Activated CD8-positive, alpha-beta T cell treated with anti-CD3 and anti-CD28 coated beads, Interleukin-2, amount 10 ng/mL, durations not matched to agents 7 days and 5 days (primary cell): Measurements from ENCODE around the gene SPRR5. TPM values are rescaled to one million over a fixed set of nuclear protein-coding genes. Genes with fewer than 3 reads are reported as not detected.

Source experiments
- ATAC-seq: fragments of 150-1000 bp; cut with Tn5 transposase; one replicate; pipeline ENCODE4 v1.10.0; 2021; ENCODE audit warnings: moderate library complexity
- CTCF ChIA-PET: fragments of 350-600 bp; sonication (Branson Sonifier 250); formaldehyde crosslinking; loops from one replicate; lab custom pipeline; 2021; ENCODE audit warnings: antibody characterized with exemption; lab: Charles Lee
- POLR2A ChIA-PET: fragments of 350-600 bp; sonication (Branson Sonifier 250); formaldehyde crosslinking; loops from one replicate; lab custom pipeline; 2021; ENCODE audit warnings: antibody characterized with exemption; lab: Charles Lee
- DNase-seq: peaks from one replicate; pipeline ENCODE4 v3.0.0-alpha.2; 2020
- H3K27ac Mint-ChIP-seq: one replicate; pipeline ENCODE4 v1.8.0; 2021; ENCODE audit warnings: mild to moderate bottlenecking, mixed read lengths
- H3K27me3 Mint-ChIP-seq: one replicate; pipeline ENCODE4 v1.8.0; 2021; ENCODE audit warnings: low read depth, mixed read lengths
- H3K36me3 Mint-ChIP-seq: one replicate; pipeline ENCODE4 v1.8.0; 2021; ENCODE audit warnings: low read depth, mixed read lengths
- H3K4me1 Mint-ChIP-seq: one replicate; pipeline ENCODE4 v1.8.0; 2021; ENCODE audit warnings: low read depth, mixed read lengths
- H3K4me3 Mint-ChIP-seq: one replicate; pipeline ENCODE4 v1.8.0; 2021; ENCODE audit warnings: mild to moderate bottlenecking, mixed read lengths
- H3K9me3 Mint-ChIP-seq: one replicate; pipeline ENCODE4 v1.8.0; 2022; ENCODE audit warnings: mixed read lengths; ENCODE audit not compliant: insufficient read depth
- total RNA-seq, 2 experiments: library from RNA; stranded (reverse); gene quantifications; one replicate each; pipeline ENCODE4 v1.2.3, GENCODE V29; 2021

The SPRR5 gene
- total RNA-seq, 2 experiments from 2014 or later, result not detected

- ChIA-PET CTCF (no interaction called here), POLR2A (no interaction called here)
- Mint-ChIP-seq H3K27me3 (peaks cover 7% of the 10 kb centered on the region), H3K4me3 (no peak overlapping the region), H3K9me3 (no peaks in the 10 kb centered on the region), H3K4me1 (no peaks in the 10 kb centered on the region), H3K27ac (no peak overlapping the region), H3K36me3 (no peaks in the 10 kb centered on the region)
- DNase-seq (no peak), ATAC-seq (no peak)
Observed at GRCh38 chr1:152919071-152919470, 27.9 kb upstream of the SPRR5 start.

GRCh38 chr1:152924191-152924590 lies 22.8 kb upstream of the SPRR5 start:
- ATAC-seq, result no peak
- DNase-seq, result no peak
- Mint-ChIP-seq H3K9me3 (no peaks in the 10 kb centered on the region), H3K27me3 (peaks cover 2% of the 10 kb centered on the region), H3K27ac (no peak overlapping the region), H3K4me3 (no peak overlapping the region), H3K4me1 (no peaks in the 10 kb centered on the region), H3K36me3 (no peaks in the 10 kb centered on the region)
- POLR2A ChIA-PET, result no interaction called here
- CTCF ChIA-PET, result no interaction called here

GRCh38 chr1:152926091-152926490 lies 20.9 kb upstream of the SPRR5 start:
- CTCF ChIA-PET, result interaction anchor here (1.0 to 1.1 kb wide), 2 partner anchors 54 to 56 kb away, joined by 3 to 6 read pairs; no protein-coding TSS in a partner anchor
- Mint-ChIP-seq H3K27ac (no peak overlapping the region), H3K27me3 (peaks cover 2% of the 10 kb centered on the region), H3K9me3 (no peaks in the 10 kb centered on the region), H3K4me1 (no peaks in the 10 kb centered on the region), H3K36me3 (no peaks in the 10 kb centered on the region), H3K4me3 (no peak overlapping the region)
- DNase-seq (no peak), ATAC-seq (no peak)
- POLR2A ChIA-PET, result no interaction called here

GRCh38 chr1:152928671-152929070 lies 18.3 kb upstream of the SPRR5 start:
- Mint-ChIP-seq H3K36me3 (no peaks in the 10 kb centered on the region), H3K9me3 (no peaks in the 10 kb centered on the region), H3K4me3 (no peak overlapping the region), H3K27me3 (peaks cover 2% of the 10 kb centered on the region), H3K4me1 (no peaks in the 10 kb centered on the region), H3K27ac (no peak overlapping the region)
- ATAC-seq (no peak), DNase-seq (no peak)
- CTCF ChIA-PET, result no interaction called here
- POLR2A ChIA-PET, result no interaction called here

- H3K27ac Mint-ChIP-seq, result no peak overlapping the region
- ChIA-PET POLR2A (no interaction called here), CTCF (no interaction called here)
- DNase-seq (no peak), ATAC-seq (no peak)
- H3K4me3 Mint-ChIP-seq, result no peak overlapping the region
- no peaks in the 10 kb centered on the region for H3K9me3 Mint-ChIP-seq
- no peaks in the 10 kb centered on the region for H3K4me1 Mint-ChIP-seq
- H3K27me3 Mint-ChIP-seq, result peaks cover 2% of the 10 kb centered on the region
- no peaks in the 10 kb centered on the region for H3K36me3 Mint-ChIP-seq
Observed at GRCh38 chr1:152932170-152932811, 14.7 kb upstream of the SPRR5 start.

GRCh38 chr1:152933196-152933595 lies 13.8 kb upstream of the SPRR5 start:
- Mint-ChIP-seq H3K27me3 (peaks cover 2% of the 10 kb centered on the region), H3K4me3 (no peak overlapping the region), H3K36me3 (no peaks in the 10 kb centered on the region), H3K27ac (no peak overlapping the region), H3K9me3 (no peaks in the 10 kb centered on the region), H3K4me1 (no peaks in the 10 kb centered on the region)
- CTCF ChIA-PET, result no interaction called here
- POLR2A ChIA-PET, result no interaction called here
- DNase-seq, result no peak
- no peak for ATAC-seq

GRCh38 chr1:152940614-152941013 lies 6.4 kb upstream of the SPRR5 start:
- H3K27ac Mint-ChIP-seq, result no peak overlapping the region
- POLR2A ChIA-PET, result no interaction called here
- DNase-seq (no peak), ATAC-seq (no peak)
- H3K36me3 Mint-ChIP-seq, result no peaks in the 10 kb centered on the region
- CTCF ChIA-PET, result no interaction called here
- H3K4me1 Mint-ChIP-seq, result no peaks in the 10 kb centered on the region
- no peaks in the 10 kb centered on the region for H3K27me3 Mint-ChIP-seq
- no peaks in the 10 kb centered on the region for H3K9me3 Mint-ChIP-seq
- no peak overlapping the region for H3K4me3 Mint-ChIP-seq

GRCh38 chr1:152941037-152941711 lies 5.8 kb upstream of the SPRR5 start:
- H3K9me3 Mint-ChIP-seq, result no peaks in the 10 kb centered on the region
- POLR2A ChIA-PET, result no interaction called here
- H3K4me1 Mint-ChIP-seq, result no peaks in the 10 kb centered on the region
- H3K27ac Mint-ChIP-seq, result no peak overlapping the region
- H3K27me3 Mint-ChIP-seq, result no peaks in the 10 kb centered on the region
- CTCF ChIA-PET, result no interaction called here
- no peak for DNase-seq
- ATAC-seq, result no peak
- no peak overlapping the region for H3K4me3 Mint-ChIP-seq
- H3K36me3 Mint-ChIP-seq, result no peaks in the 10 kb centered on the region

- Mint-ChIP-seq H3K36me3 (no peaks in the 10 kb centered on the region), H3K4me1 (no peaks in the 10 kb centered on the region), H3K27me3 (no peaks in the 10 kb centered on the region), H3K9me3 (no peaks in the 10 kb centered on the region), H3K27ac (no peak overlapping the region), H3K4me3 (no peak overlapping the region)
- POLR2A ChIA-PET, result interaction anchor here (0.5 kb wide), 1 partner anchor 285 kb away, joined by 3 read pairs; no protein-coding TSS in a partner anchor
- DNase-seq (no peak), ATAC-seq (no peak)
- CTCF ChIA-PET, result no interaction called here
Observed at GRCh38 chr1:152942161-152942560, 4.8 kb upstream of the SPRR5 start.

GRCh38 chr1:152946248-152946647 lies 758 bp upstream of the SPRR5 start:
- H3K36me3 Mint-ChIP-seq, result no peaks in the 10 kb centered on the region
- no peak overlapping the region for H3K4me3 Mint-ChIP-seq
- CTCF ChIA-PET, result no interaction called here
- H3K27me3 Mint-ChIP-seq, result no peaks in the 10 kb centered on the region
- POLR2A ChIA-PET, result no interaction called here
- ATAC-seq (no peak), DNase-seq (no peak)
- no peaks in the 10 kb centered on the region for H3K4me1 Mint-ChIP-seq
- no peaks in the 10 kb centered on the region for H3K9me3 Mint-ChIP-seq
- H3K27ac Mint-ChIP-seq, result no peak overlapping the region

GRCh38 chr1:152951711-152952110 lies 4.7 kb downstream of the SPRR5 start:
- no peaks in the 10 kb centered on the region for H3K4me1 Mint-ChIP-seq
- no peaks in the 10 kb centered on the region for H3K36me3 Mint-ChIP-seq
- H3K27me3 Mint-ChIP-seq, result no peaks in the 10 kb centered on the region
- no peak for DNase-seq
- H3K27ac Mint-ChIP-seq, result no peak overlapping the region
- POLR2A ChIA-PET, result no interaction called here
- CTCF ChIA-PET, result no interaction called here
- no peak overlapping the region for H3K4me3 Mint-ChIP-seq
- ATAC-seq, result no peak
- no peaks in the 10 kb centered on the region for H3K9me3 Mint-ChIP-seq

GRCh38 chr1:152953761-152954160 lies 6.8 kb downstream of the SPRR5 start:
- H3K4me3 Mint-ChIP-seq, result no peak overlapping the region
- ChIA-PET CTCF (no interaction called here), POLR2A (no interaction called here)
- H3K9me3 Mint-ChIP-seq, result no peaks in the 10 kb centered on the region
- DNase-seq (no peak), ATAC-seq (no peak)
- H3K4me1 Mint-ChIP-seq, result no peaks in the 10 kb centered on the region
- no peaks in the 10 kb centered on the region for H3K27me3 Mint-ChIP-seq
- H3K36me3 Mint-ChIP-seq, result no peaks in the 10 kb centered on the region
- no peak overlapping the region for H3K27ac Mint-ChIP-seq
